WI38 (cell line): ENCODE measurements around the gene GNG7.
"Not testable (repeated sequence)": the region's sequence is repeated elsewhere in the genome, so short reads cannot be mapped to it uniquely, and the experiment has no call there.

Experiments used
- H3K4me3 ChIP-seq: 2 replicates; pipeline ENCODE4 v1.5.1; 2011; ENCODE audit warnings: low read depth, mild to moderate bottlenecking, control low read depth, low read length
- TF ChIP-seq, protein P1 (sequence below): IDR thresholded peaks from 2 replicates; pipeline ENCODE4 v1.5.1; 2012; ENCODE audit warnings: low read depth, mild to moderate bottlenecking, control low read depth, low read length

The GNG7 gene

DNA sequence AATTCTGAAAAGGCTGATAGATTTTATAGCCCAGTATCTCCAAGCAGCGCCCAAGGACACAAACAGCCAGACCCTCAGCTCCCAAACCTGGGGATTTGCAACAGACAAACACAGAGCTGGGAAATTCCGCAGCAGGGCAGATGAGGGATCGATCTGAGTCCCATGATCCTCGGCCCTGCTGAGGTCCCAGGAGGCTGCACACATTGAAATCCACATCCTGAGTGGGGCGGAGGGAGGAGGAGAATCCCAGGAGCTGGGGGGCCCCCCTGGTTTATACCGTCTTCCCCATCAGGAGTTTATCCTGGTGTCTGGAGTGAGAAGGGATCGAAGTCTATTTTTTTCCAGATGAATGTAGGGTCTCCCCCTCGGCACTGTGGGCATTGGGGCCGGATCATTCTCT, 49.3 kb downstream of the GNG7 start:
- H3K4me3 ChIP-seq: no peak overlapping the region
- TF ChIP-seq, protein P1, sequence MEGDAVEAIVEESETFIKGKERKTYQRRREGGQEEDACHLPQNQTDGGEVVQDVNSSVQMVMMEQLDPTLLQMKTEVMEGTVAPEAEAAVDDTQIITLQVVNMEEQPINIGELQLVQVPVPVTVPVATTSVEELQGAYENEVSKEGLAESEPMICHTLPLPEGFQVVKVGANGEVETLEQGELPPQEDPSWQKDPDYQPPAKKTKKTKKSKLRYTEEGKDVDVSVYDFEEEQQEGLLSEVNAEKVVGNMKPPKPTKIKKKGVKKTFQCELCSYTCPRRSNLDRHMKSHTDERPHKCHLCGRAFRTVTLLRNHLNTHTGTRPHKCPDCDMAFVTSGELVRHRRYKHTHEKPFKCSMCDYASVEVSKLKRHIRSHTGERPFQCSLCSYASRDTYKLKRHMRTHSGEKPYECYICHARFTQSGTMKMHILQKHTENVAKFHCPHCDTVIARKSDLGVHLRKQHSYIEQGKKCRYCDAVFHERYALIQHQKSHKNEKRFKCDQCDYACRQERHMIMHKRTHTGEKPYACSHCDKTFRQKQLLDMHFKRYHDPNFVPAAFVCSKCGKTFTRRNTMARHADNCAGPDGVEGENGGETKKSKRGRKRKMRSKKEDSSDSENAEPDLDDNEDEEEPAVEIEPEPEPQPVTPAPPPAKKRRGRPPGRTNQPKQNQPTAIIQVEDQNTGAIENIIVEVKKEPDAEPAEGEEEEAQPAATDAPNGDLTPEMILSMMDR: no peak

DNA sequence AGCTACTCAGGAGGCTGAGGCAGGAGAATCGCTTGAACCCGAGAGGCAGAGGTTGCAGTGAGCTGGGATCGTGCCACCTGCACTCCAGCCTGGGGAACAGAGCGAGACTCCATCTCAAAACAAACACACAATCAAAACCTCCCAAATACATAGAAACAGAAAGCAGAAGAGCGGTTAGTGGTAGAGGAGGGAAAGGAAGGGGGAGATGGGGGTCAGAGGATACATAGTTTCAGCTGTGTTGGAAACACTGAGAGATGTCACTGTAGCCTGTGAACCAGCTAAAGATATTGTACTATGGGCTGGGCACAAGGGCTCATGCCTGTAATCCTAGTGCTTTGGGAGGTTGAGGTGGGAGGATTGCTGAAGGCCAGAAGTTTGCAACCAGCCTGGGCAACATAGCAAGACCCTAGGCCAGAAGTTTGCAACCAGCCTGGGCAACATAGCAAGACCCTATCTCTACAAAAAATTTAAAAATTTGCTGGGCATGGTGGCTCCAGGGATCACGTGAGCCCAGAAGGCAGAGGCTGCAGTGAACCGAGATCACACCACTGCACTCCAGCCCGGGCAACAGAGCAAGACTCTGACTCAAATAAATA, 49.9 kb downstream of the GNG7 start:
- TF ChIP-seq, protein P1: no peak
- H3K4me3 ChIP-seq: no peak overlapping the region

DNA sequence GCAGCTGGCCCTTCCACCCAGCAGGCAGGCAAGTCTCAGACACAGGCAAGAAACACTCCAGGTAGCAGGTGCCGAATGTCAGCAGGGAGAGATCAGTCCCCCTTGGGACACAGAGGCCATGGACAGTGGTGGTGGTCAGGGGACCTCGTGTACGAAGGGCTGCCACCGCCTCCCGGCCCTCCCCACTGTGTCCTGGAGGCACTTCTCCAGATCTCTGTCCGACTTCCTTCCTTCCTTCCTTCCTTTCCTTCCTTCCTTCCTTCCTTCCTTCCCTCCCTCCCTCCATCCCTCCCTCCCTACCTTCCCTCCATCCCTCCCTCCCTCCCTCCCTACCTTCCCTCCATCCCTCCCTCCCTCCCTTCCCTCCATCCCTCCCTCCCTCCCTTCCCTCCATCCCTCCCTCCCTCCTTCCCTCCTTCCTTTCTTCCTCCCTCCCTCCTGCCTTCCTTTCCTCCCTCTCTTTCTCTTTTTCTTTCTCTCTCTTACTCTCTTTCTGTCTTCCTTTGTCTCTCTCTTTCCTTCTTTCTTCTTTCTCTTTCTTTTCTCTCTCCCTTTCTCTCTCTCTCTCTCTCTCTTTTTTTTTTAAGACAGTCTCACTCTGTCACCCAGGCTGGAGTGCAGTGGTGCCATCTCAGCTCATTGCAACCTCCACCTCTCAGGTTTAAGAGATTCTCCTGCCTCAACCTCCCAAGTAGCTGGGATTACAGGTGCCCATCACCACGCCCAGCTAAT, 51.3 kb downstream of the GNG7 start:
- not testable (repeated sequence) for H3K4me3 ChIP-seq

DNA sequence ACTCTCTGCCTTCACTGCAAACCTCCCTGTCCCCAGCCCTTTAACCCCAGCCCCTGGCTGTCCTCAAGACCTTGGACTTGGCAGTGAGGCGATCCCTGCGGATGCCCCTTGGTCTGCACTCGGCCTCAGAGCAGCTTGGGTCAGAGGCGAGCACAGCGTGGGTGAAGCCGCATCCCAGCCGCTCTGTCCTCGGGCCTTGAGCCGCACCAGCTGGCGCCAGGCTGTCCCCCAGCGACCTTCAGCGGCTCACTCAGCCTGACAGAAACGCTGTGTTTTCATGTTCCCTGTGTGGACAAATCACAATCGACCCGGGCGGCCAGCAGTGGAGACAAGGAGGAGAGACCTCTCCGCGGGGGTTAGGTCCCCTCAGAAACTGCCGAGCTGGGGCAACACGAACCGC, 52.0 kb downstream of the GNG7 start:
- TF ChIP-seq, protein P1: no peak
- no peak overlapping the region for H3K4me3 ChIP-seq

DNA sequence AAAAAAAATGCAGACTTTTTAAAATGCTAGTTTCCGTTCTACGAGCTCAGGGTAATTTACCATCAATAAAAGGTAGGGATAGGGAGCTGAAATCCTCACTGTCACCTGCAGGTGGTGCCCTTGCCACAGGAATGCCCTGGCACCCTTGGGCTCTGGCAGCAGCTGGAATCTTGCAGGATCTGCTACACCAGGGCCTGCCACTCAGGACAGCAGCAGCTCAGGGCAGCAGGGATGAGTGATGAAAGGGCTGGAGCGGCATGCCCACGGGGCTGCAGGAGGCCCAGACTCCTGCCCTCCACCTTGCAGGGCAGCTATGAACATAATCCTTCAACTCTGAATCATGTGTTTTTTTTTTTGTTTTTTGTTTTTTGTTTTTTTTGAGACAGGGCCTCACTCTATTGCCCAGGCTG, 54.0 kb downstream of the GNG7 start:
- no peak overlapping the region for H3K4me3 ChIP-seq
- TF ChIP-seq, protein P1: peak; percentile 65

DNA sequence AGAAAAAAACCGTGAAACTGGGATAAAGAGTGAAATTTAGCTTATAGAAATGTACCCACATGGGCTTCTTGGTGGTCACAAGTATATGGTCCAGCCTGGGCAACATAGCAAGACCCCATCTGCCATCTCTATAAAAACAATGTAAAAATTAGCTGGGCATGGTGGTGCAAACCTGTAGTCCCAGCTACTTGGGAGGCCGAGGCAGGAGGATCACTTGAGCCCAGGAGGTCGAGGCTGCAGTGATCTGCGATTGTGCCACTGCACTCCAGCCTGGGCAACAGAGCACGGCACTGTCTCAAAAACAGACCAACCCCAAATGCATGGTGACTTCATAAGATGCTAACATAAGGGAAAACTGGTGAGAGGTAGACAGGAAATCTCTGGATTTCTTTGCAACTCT, 54.4 kb downstream of the GNG7 start:
- TF ChIP-seq, protein P1: no peak
- H3K4me3 ChIP-seq: no peak overlapping the region

DNA sequence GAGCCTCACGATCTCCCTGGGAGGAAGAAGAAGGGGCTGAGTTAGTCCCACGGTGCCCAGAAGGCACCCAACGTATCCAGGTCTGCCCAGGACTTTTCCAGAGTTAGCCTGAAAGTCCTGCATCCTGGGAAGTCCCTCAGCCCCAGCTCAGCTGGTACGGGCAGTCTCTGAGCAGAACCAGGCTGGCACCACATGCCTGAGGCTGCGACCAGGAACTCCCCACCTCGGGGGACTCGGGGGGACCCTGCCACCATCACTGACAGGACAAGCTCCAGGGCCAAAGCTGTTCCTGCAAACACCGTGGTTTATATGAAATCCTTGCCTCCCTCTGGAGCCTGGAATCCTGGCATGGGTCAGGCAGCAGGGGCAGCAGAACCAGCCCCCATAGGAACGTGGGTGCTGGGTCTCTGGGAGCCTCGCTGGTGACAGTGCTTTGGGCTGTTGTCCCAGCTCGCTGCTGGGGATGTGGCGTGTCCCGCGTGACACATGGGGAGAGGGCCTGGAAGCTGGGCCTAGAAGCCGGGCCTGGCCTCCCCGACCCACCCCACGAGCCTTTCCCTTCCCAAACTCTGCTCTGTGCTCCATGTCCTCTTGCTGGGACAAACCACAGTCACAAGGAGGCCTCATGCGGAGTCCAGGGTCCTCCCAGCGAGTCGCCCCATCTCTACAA, 55.5 kb downstream of the GNG7 start:
- TF ChIP-seq, protein P1: no peak
- no peak overlapping the region for H3K4me3 ChIP-seq
